Left hindlimb (tissue), 1 donor: ENCODE results near the gene NCBP1.

Experiments used
- DNase-seq: peaks from one replicate; pipeline ENCODE4 v3.0.0-alpha.2; 2018

NCBP1 gene

DNA sequence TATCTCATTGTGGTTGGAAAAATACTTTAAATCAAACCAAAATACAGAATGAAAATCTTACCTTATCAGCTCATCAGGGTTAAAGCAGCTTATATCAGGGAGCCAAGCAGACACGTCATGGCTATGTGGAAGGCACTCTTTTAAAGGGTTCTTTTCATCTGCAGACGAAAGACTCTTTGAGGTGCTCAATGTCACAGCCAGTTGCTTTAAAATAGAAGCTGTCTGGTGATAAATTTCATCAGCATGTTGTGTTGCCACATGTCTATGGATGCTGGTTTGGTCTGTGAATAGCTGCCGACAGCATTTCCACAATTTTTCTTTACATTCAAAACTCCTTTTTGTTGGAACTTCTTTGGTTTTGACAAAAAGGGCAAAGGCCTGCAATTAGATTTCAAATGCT, 8.0 kb upstream of the NCBP1 start:
- no peak for DNase-seq

DNA sequence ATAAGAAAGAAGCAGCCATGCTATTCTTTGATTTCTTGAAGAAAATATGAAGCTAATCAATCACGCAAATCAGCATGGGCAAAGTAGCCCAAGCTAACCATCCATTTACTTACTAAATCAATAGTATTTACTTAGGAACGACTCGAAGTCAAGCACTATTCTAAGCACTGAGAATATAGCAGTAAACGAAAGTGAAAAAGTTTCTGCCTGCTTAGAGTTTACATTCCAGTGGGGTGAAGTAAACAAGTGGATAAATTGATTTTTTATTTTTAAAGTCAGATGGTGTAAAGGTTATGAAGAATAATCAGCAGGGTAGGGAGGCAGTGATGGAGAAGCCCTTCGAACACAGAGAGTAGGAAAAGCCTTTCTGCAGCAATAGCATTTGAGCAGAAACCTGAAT, 6.0 kb upstream of the NCBP1 start:
- DNase-seq: no peak

DNA sequence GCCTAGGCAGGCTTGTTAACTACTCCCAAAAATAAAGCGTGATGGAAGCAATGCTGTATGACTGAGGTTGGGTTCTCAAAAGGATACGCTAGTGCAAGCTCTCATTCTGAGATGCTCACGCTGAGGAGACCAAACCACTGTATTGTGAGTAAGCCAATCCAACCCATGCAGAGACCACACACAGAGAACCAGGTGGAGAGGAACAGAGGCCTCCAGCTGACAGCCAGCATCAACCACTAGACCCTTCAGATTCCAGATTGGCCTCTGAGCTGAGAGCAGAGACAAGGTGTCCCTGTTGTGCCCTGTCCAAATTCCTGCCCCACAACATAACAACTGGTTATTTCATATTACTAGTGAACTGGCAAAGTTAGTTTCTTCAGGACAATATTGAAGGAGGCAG, 5.0 kb upstream of the NCBP1 start:
- no peak for DNase-seq

DNA sequence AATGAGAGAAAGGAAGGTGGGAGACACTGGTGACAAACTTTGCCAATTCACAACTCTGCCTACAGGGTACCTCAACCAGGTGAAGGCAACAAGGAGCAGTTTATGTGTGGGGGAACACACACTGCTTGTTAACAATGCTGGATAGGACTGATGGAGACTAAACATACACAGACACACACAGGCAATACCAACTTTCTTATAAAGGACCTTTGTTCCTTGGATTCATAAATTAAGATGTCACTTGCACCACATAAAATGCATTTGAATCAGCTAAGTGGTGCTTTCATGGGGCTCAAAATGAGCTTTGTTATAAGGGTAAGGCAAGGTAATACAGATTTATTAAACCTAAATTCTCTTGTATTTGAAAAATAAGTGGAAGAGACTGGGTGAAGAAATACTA, 4.5 kb upstream of the NCBP1 start:
- no peak for DNase-seq

DNA sequence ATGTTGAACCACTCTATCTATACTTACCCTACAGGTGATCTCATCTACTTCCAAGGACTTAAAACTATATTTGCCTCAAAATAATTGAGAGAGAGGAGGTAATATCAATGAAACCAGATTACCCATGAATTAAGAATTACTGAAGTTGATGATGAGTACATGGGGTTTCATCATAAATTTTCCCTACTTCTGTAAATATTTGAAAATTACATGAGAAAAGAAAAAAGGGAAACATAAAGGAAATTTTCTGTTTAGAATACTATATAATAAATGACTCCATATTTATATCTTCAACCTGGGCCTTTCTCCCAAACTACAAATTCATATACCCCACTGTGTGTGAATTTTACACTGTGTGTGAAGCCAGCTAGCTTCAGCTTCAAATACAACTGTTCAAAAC, 3.0 kb upstream of the NCBP1 start:
- no peak for DNase-seq

DNA sequence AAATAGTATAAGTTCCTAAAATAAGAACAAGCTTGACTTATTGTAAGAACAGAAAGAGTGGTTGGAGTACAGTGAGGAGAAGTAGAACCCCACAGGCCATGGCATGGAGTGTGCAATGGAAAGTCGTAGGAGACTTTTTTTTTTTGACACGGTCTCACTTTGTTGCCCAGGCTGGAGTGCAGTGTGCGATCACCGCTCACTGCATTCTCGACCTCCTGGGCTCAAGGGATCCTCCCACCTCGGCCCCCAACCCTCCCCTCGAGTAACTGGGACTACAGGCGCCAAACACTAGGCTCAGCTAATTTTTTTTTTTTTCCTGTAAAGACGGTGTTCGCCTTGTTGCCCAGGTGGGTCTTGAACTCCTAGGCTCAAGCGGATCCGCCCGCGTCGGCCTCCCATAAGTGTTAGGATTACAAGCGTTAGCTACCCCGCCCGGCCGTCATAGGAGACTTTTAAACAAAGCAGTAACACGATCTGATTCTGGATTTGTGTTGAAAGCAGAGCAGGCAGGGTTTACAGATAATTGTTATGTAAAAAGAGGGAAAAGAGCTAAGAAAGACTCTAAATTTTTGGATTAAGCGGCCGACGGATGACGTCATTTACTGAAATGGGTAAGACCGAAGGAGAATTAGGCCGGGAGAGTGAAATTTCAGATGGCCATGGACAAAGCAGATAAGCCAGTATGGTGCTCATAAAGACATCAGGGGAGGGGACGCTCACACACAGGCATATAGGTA, 1.2 kb upstream of the NCBP1 start:
- peak; percentile 61 for DNase-seq

DNA sequence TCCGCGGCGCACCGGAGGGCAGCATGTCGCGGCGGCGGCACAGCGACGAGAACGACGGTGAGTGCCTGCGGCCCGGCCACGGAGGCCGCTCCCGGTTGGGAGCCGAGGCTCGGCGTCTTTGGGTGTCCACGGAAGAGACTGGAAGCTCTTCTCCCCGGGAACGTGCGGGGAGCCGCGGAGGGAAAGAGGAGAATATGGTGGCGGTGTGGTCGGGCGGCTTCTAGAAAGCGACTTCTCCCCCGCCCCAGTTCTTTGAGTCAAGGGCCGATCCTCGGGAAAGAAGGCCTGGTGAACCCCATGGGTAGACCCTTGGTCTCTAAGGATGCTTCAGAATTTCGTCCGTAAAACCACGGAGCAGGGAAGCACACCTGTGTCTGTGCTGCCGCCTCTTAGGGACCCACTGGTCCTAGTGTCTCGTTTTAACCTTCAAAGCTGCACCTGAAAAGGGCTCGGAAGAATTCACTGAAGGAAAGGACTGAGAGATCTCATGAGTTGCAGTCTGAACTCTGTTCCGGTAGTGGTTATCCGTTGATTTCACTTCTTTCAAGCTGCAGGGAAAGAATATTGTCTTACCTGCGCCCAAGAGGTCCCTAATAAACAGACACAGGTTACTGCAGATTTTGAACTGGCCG, 354 bp downstream of the NCBP1 start:
- no peak for DNase-seq

DNA sequence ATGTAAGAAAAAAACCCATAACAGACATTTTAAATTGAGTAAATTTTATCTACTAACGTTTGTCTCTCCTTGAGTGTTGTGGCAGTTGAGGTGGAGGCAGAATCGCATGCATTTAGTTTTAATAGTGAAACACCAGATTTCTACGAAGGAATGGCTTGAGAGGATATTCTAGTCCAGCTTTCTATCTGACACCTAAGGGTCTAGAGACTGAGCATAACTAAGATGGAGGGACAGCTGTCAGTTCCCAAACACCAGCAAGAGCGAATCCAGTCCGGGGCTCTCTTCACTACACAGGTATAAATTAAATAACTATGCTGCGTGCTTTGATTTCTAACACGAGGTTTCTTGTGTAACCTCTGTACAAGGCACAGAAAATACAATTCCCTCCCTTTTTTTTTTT, 1.4 kb downstream of the NCBP1 start:
- no peak for DNase-seq

DNA sequence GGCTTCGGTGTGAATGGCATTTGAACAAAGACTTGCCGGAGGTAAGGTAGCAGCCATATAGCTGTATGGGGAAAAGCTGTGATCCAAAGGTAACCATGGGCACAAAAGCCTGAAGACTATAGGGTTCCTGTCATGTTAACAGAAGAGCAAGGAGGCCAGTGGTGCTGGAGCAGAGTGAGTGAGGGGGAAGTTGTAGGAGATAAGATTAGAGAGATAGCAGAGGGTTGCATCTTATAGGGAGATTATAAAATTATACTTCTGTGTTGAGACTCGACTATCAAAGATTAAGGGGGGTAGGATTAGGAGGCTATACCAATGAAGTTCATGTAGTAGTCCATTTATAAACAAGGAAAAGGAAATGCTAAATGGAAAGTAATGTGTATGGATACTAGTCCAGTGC, 3.3 kb downstream of the NCBP1 start:
- no peak for DNase-seq

DNA sequence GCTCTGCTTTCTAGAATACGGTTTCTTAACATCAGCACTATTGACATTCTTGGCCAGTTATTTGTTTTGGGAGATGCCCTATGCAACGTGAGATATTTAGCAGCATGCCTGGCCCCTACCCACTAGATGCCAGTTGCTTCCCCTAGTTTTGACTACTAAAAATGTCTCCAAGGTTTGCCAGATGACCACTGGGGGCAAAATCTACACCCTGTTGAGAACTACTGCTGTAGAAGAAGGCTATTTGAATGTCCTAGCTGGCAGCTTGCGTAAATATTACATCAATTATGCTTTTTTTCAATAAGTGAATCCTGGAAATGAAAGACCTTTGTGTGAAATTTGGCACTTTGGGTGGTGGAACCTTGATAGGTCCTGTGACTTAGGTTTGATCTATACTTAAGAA, 5.0 kb downstream of the NCBP1 start:
- no peak for DNase-seq

DNA sequence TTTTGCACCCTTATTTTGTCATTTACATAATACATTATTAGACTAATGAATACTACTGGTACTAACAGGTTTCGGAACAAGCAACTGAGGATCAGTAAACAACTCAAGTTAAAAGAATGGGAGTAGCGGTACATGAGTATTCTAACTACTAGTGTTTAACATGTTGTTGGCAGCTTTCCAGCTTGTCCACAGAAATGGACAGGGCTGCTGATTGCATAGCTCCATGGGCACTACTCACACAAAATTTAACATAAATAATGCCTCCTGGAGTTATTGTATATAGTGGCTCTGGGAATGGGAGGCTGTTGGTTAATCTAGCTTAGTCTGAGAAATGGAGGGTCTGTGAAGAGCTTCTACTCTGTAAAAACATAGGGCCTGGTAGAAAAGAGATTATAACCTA, 6.7 kb downstream of the NCBP1 start:
- no peak for DNase-seq

DNA sequence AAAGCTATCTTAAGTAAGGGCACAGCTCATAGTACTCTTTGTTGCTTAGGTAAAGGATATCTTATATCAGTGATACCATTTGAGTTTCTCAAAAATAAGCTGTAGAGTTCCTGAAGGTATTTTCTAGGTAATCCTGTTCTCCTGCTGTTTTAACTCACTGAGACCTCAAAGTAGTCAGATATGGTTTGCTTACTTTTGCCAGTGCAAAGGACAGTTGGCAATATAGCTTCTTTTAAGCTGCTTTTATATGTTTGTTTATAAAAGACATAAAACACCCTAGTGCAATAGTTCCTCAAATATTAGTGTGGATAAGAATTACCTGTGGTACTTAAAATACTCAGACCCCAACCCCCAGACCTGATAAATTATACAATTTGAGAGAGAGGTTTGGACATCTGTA, 12.1 kb downstream of the NCBP1 start:
- no peak for DNase-seq

DNA sequence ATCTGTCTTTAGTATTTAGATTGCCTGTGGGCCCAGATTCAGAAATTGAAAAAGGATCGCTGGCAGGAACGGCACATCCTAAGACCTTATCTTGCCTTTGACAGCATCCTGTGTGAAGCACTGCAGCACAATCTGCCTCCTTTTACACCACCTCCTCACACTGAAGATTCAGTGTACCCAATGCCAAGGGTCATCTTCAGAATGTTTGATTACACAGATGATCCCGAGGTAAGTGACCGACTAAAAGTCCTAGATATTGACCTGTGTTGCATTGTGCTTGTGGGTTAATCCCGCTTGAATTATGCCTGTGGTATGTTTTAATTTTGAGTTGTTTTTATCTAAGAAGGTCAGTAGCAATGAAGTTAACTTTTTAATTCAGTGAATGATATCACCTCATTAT, 14.4 kb downstream of the NCBP1 start:
- DNase-seq: no peak

DNA sequence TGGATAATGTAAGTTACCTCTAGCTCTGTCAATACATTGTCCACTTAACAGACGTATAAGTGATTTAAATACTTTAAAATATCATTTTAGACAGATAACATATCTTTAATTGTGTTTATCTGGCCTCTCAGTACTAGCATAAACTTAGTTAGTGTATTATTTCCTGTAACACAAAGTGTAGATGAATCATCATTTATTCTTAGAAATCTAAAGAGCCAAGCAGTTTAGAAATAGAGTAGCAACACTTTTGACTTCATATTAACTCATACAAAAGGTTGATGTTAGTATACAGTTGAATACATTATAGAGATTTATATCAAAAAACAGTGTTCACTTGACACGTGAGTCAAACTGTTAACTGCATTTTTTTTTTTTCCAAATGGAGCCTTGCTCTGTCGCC, 18.0 kb downstream of the NCBP1 start:
- DNase-seq: no peak

DNA sequence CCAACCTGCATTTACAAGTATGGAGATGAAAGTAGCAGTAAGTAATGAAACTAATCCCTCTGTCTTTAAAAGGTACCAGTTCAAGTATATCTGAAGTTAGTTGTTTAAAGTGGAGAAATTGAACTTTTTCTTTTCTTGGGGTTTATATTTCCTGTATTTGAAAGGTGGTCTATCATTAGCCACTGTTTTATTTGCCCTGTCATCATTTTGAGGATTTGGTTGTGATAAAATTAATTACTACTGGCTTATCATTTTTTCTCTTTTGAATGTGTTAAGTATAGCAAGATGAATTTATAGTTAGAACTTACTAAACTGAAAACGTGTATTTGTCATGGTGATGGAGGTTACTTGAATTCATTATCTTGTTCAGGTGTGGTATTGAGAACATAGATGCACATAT, 25.1 kb downstream of the NCBP1 start:
- DNase-seq: no peak

DNA sequence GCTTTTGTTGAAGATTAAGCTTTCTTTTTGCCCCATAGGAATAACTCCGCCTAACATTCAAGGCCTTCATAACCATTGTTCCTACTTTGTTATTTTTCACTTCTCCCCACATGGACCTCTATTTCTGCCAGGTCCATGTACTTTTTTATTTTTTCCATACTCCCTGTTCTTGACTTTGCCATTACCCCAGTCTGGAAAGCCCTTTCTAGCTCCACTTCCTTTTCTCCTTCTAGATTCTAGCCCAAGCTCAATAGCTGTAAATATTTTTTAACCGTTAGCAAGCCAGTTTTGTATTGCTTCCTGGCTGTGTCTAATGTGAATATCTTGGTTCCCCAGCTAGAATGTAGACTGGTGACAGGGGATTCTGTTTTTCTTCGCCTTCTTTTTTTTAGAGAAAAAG, 26.1 kb downstream of the NCBP1 start:
- DNase-seq: no peak

DNA sequence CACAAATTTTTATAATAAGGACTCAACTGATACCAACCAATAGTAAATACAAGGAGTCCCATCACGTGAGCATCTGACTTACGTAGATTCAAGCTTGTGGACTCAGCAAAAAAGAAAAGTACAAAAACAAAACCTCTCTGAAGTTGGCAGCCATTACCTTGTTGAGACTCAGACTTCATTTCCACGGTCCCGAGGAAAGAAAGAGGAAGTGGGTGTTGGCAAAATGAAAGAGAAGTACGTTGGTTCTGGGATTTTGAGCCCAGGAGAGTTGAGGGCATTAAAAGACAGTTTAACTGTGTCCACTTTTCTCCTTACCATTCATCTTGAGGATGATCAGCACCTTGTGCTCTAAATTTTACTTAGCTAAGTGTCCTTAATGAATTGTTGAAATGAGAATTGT, 26.7 kb downstream of the NCBP1 start:
- no peak for DNase-seq

DNA sequence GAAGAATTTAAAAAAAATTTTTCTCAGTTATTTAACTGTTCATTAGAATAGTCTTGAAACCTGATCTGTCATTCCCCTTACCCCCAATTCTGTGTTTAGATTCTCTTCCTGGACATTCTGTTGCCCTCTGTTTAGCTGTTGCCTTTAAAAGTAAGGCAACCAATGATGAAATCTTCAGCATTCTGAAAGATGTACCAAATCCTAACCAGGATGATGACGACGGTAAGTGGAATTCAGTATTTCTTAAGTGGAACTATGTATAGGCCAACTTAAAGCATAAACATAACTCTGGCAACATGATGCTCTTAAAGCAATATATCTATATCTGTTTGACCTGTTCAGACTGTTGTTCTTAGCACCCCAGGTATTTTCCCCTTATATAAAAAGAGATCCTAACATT, 27.2 kb downstream of the NCBP1 start:
- DNase-seq: no peak

DNA sequence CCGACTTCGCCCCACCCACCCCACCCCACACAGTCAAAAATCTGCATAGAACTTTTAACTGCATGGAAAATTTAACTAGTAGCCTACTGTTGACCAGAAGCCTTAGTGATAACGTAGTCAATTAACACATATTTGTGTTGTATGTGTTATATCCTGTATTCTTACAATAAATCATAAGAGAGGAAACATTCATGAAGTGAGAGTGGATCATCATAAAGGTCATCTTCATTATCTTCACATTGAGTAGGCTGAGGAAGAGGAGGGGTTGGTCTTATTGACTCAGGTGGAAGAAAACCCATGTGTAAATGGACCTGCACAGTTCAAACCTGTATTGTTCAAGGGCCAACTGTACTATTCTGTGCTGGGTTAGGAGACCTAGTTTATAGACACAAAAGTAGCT, 32.1 kb downstream of the NCBP1 start:
- no peak for DNase-seq

DNA sequence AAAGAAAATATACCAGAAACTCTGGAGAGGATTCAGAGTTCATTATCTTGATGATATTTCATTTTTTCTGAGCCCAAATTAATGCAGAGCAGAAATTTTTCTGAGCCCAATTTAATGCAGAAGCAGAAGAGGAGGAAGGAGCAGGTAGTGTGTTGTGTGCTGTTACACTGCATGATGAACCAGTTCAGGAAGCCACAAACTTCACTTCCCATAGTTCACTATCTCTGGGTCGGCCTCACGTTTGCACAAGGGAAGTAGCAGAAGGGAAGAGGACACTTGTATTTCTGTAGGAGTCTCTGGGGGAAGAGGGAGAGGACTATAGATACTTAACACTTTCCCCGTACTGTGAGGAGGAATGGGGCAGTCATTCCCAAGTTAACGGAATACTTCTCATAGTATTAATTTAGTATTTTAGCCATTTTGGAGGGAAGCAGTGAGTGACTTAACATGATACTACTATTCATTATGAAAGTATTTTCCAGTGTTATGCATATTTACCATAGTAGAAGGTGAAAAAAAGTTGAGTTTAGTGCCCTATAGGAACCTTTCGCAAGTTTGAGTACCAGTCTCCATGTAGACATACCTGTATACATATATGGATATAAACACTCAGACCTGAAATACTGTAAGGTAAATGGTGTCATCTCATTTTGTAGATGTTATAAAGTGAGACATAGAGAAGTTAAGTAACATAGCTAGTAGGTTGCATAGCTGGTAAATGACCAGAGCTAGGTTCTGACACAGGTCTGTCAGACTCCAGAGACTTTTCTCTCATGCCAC, 33.5 kb downstream of the NCBP1 start:
- DNase-seq: no peak

DNA sequence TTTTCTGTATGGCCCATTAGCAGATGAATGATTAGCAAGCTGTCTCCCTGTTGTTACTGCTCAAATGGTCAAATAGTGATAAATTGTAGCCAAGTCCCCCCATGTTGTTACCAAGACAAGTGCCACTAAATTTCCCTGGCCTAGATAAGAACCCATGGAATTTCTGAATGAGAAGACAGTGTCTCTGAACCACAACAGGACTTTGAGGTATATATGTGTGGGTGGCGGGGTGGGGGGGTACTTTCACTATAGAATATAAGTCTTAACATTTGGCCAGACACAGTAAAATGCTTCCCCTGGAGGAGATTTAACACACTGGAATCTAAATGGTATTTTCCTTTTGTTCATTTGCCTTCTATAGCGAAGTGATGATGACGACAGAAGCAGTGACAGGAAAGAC, 34.9 kb downstream of the NCBP1 start:
- DNase-seq: no peak

DNA sequence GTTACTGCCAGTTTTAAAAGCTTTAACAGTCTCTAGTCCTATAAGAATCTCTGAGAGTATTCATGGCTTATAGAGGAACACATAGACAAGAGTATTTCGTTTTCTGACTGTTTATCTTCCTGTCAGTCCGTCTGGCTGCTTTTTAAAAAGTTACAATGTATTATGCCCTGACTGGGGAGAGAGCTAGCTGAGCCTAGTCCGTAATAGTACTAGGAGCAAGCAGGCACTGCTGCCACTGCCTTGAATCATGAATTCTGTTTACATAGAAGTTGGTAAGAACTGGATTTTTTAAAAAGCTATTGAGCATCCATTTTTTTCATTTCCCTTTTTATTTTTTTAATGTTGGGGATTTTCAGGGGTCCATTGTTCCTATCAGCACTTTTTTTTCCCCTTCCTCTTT, 37.0 kb downstream of the NCBP1 start:
- DNase-seq: no peak

DNA sequence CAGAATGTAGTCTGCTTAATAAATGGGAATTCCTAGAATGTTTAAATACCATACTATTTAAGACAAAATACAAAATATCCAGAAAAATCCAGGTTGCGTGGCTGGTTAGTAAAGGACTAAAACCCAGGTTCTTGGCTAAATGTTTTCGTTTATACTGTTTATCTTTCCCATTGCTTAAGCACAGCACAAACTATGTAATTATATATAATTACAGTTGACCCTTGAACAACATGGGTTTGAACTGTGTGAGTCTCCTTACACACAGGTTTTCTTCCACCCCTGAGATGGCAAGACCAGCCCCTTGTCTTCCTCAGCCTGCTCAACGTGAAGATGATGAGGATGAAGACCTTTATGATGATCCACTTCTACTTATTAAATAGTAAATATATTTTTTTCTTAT, 38.8 kb downstream of the NCBP1 start:
- DNase-seq: no peak

DNA sequence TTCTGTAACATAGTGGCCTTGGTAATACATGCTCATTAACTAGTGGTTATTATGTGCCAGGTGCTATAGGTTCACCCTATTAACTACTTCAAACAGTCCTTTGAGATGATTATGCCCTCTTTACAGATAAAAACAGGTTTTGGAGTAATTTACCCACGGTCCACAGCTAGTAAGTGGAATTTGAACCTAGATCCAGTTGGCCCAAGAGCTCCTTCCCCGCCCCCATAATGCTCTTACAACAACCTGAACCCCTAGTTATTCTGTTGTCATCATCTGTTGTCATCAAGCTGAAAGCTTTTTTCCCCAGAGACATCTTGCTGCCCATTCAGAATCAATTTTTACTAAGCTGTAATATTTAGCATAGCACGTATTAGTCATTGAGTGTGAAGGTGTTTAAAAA, 40.3 kb downstream of the NCBP1 start:
- no peak for DNase-seq
